HCT116 (cell line): ENCODE results near the gene SIRPA. TPM values are rescaled to one million over a fixed set of nuclear protein-coding genes. Genes with fewer than 3 reads are reported as not detected.

Experiments
- ATAC-seq: fragments of 200-7000 bp; cut with Tn5 transposase; 2 replicates; pipeline ENCODE4 v1.9.1; 2020; ENCODE audit warnings: mild to moderate bottlenecking, moderate library complexity
- BruUV-seq: library from RNA; stranded (reverse); fragments of 400-500 nt; replicated peaks from 2 replicates; lab custom pipeline; 2021; lab: Mats Ljungman, UMichigan
- CTCF ChIA-PET: fragments of 300-600 bp; sonication (Branson Sonifier 250); formaldehyde crosslinking; loops from one replicate; lab custom pipeline; 2021; ENCODE audit warnings: antibody characterized with exemption; lab: Charles Lee
- POLR2A ChIA-PET: fragments of 300-600, 350-600 bp; sonication (Branson Sonifier 250); formaldehyde crosslinking; loops from one replicate; lab custom pipeline; 2021; ENCODE audit warnings: antibody characterized with exemption; lab: Charles Lee
- RAD21 ChIA-PET, 2 experiments: fragments of 300-600 bp; sonication (Branson Sonifier 250); formaldehyde crosslinking; loops; one replicate each; lab custom pipeline; 2023; ENCODE audit warnings: low total read pairs in 2 of 2; ENCODE audit not compliant: uncharacterized antibody in 2 of 2, unreplicated experiment in 2 of 2, low non-redundant PET in 1 of 2; lab: Charles Lee
- DNase-seq: peaks from one replicate; pipeline ENCODE4 v3.0.0-alpha.2; 2010; ENCODE audit warnings: low read depth, low spot score
- H2AFZ ChIP-seq: fragments of 200-600 bp; shearing (Covaris generic), sonication (generic); 2 replicates; pipeline ENCODE4 v1.6.1; 2017; ENCODE audit warnings: low read depth, mixed run types, mixed read lengths, antibody characterized with exemption, low read length; ENCODE audit not compliant: poor library complexity, severe bottlenecking
- H3K27ac ChIP-seq: 2 replicates; pipeline ENCODE4 v1.5.1; 2012; ENCODE audit warnings: low read depth, low read length
- H3K27me3 ChIP-seq: fragments of 200-600 bp; sonication (generic); 2 replicates; pipeline ENCODE4 v1.6.1; 2016; ENCODE audit warnings: mixed run types, low read length, mixed read lengths; ENCODE audit not compliant: insufficient read depth
- H3K36me3 ChIP-seq, 2 experiments: fragments of 200-500 bp in 1 of 2; fragments of 200-600 bp in 1 of 2; sonication (Bioruptor generic) in 1 of 2; sonication (generic) in 1 of 2; 2 replicates each; pipeline versions ENCODE4 v1.5.1 to v1.6.1; 2014 to 2016; ENCODE audit warnings: low read length in 2 of 2, inconsistent platforms in 1 of 2, mixed read lengths in 1 of 2, mixed run types in 1 of 2; ENCODE audit not compliant: insufficient read depth in 2 of 2, control insufficient read depth in 1 of 2
- H3K4me1 ChIP-seq, 2 experiments: fragments of 200-600 bp in 1 of 2; sonication (generic) in 1 of 2; 2 replicates each; pipeline versions ENCODE4 v1.5.1 to v1.6.1; 2012 to 2017; ENCODE audit warnings: low read length in 2 of 2, inconsistent platforms in 1 of 2, mild to moderate bottlenecking in 1 of 2, mixed read lengths in 1 of 2, mixed run types in 1 of 2, moderate library complexity in 1 of 2; ENCODE audit not compliant: insufficient read depth in 2 of 2, control insufficient read depth in 1 of 2
- H3K4me2 ChIP-seq: fragments of 200-600 bp; sonication (generic); 2 replicates; pipeline ENCODE4 v1.6.1; 2017; ENCODE audit warnings: mixed run types, low read length, mixed read lengths
- H3K4me3 ChIP-seq, 2 experiments: fragments of 200-600 bp in 1 of 2; sonication (generic) in 1 of 2; replicated peaks in 1 of 2; 2 replicates each; pipeline ENCODE4 v1.5.1; 2011 to 2016; ENCODE audit warnings: low read length in 2 of 2, control low read depth in 1 of 2, low read depth in 1 of 2, mild to moderate bottlenecking in 1 of 2, mixed read lengths in 1 of 2, mixed run types in 1 of 2
- H3K79me2 ChIP-seq: fragments of 200-600 bp; sonication (generic); 2 replicates; pipeline ENCODE4 v1.6.1; 2017; ENCODE audit warnings: mild to moderate bottlenecking, mixed run types, low read length, moderate library complexity, mixed read lengths; ENCODE audit not compliant: insufficient read depth
- H3K9ac ChIP-seq: fragments of 200-600 bp; sonication (generic); 2 replicates; pipeline ENCODE4 v1.6.1; 2016; ENCODE audit warnings: low read length, mixed read lengths
- H3K9me2 ChIP-seq: fragments of 200-600 bp; sonication (generic), shearing (Covaris generic); 2 replicates; pipeline ENCODE4 v1.6.1; 2017; ENCODE audit warnings: mixed run types, mild to moderate bottlenecking, moderate library complexity; ENCODE audit not compliant: insufficient read depth
- H3K9me3 ChIP-seq, 2 experiments: fragments of 200-500 bp in 1 of 2; fragments of 200-600 bp in 1 of 2; sonication (Bioruptor generic) in 1 of 2; sonication (generic) in 1 of 2; 2 replicates each; pipeline ENCODE4 v1.6.1; 2014 to 2017; ENCODE audit warnings: low read length in 2 of 2, mixed read lengths in 2 of 2, inconsistent platforms in 1 of 2, low read depth in 1 of 2, mild to moderate bottlenecking in 1 of 2, mixed run types in 1 of 2, moderate library complexity in 1 of 2; ENCODE audit not compliant: control insufficient read depth in 1 of 2, insufficient read depth in 1 of 2
- H4K20me1 ChIP-seq: fragments of 200-600 bp; sonication (generic), shearing (Covaris generic); 2 replicates; pipeline ENCODE4 v1.6.1; 2017; ENCODE audit warnings: mixed run types, mild to moderate bottlenecking, moderate library complexity; ENCODE audit not compliant: insufficient read depth
- CBX3 ChIP-seq: IDR thresholded peaks from 2 replicates; pipeline ENCODE4 v1.6.1; 2012; ENCODE audit warnings: low read depth
- CEBPB ChIP-seq: IDR thresholded peaks from 2 replicates; pipeline ENCODE4 v1.6.1; 2012; ENCODE audit warnings: low read depth
- EGR1 ChIP-seq: IDR thresholded peaks from 2 replicates; pipeline ENCODE4 v1.6.1; 2012; ENCODE audit warnings: low read depth
- FOSL1 ChIP-seq: IDR thresholded peaks from 2 replicates; pipeline ENCODE4 v1.6.1; 2012; ENCODE audit warnings: low read depth
- JUND ChIP-seq: IDR thresholded peaks from 2 replicates; pipeline ENCODE4 v1.6.1; 2012
- POLR2A ChIP-seq: IDR thresholded peaks from 2 replicates; pipeline ENCODE4 v1.7.0; 2011; ENCODE audit warnings: borderline replicate concordance; ENCODE audit not compliant: insufficient read depth, insufficient read length; ENCODE audit errors: extremely low read depth
- POLR2AphosphoS5 ChIP-seq: IDR thresholded peaks from 2 replicates; pipeline ENCODE4 v1.6.1; 2011; ENCODE audit warnings: mild to moderate bottlenecking, low read depth, low read length, moderate library complexity
- SIN3A ChIP-seq: IDR thresholded peaks from 2 replicates; pipeline ENCODE4 v1.6.1; 2012; ENCODE audit warnings: low read depth
- SP1 ChIP-seq: IDR thresholded peaks from 2 replicates; pipeline ENCODE4 v1.6.1; 2012; ENCODE audit warnings: low read depth
- TCF7L2 ChIP-seq: IDR thresholded peaks from 2 replicates; pipeline ENCODE4 v1.7.0; 2011; ENCODE audit warnings: borderline replicate concordance, inconsistent platforms; ENCODE audit not compliant: insufficient read depth, insufficient read length; ENCODE audit errors: extremely low read depth
- YY1 ChIP-seq: IDR thresholded peaks from 2 replicates; pipeline ENCODE4 v1.6.1; 2011; ENCODE audit warnings: low read length, low read depth, moderate library complexity, mild to moderate bottlenecking; ENCODE audit not compliant: insufficient replicate concordance; ENCODE audit errors: extremely low read depth
- ZFX ChIP-seq: fragments of 450-650 bp; IDR thresholded peaks from 2 replicates; pipeline ENCODE4 v1.6.1; 2017
- ZNF274 ChIP-seq: fragments of 200-500 bp; sonication (Bioruptor generic); IDR thresholded peaks from 2 replicates; pipeline ENCODE4 v1.6.1; 2014; ENCODE audit warnings: mild to moderate bottlenecking, low read depth, low read length, inconsistent platforms
- intact Hi-C: fragments of 100-400 bp; cut with micrococcal nuclease; formaldehyde crosslinking; loops from 2 replicates; pipeline ENCODE4 v1.10.0; 2022
- total RNA-seq: library from RNA; stranded (reverse); gene quantifications from one replicate; pipeline ENCODE4 v1.2.1, GENCODE V29; 2021; ENCODE audit not compliant: unreplicated experiment
- TF ChIP-seq, protein P1 (sequence below), 3 experiments: fragments of 200-600 bp in 1 of 3; sonication (generic) in 1 of 3; IDR thresholded peaks in 2 of 3; conservative IDR thresholded peaks in 1 of 3; 2 replicates each; pipeline ENCODE4 v1.5.1; 2012 to 2017; ENCODE audit warnings: low read depth in 2 of 3, low read length in 2 of 3, antibody characterized with exemption in 1 of 3, borderline replicate concordance in 1 of 3, control low read depth in 1 of 3, mild to moderate bottlenecking in 1 of 3, mixed read lengths in 1 of 3, mixed run types in 1 of 3, moderate library complexity in 1 of 3; ENCODE audit not compliant: insufficient read depth in 1 of 3
- TF ChIP-seq, protein P2 (sequence below): IDR thresholded peaks from 2 replicates; pipeline ENCODE4 v1.6.1; 2012
- TF ChIP-seq, protein P3 (sequence below): IDR thresholded peaks from 2 replicates; pipeline ENCODE4 v1.6.1; 2012; ENCODE audit warnings: low read depth

Gene SIRPA
- total RNA-seq, 1 experiment from 2014 or later: 15.3 TPM

DNA sequence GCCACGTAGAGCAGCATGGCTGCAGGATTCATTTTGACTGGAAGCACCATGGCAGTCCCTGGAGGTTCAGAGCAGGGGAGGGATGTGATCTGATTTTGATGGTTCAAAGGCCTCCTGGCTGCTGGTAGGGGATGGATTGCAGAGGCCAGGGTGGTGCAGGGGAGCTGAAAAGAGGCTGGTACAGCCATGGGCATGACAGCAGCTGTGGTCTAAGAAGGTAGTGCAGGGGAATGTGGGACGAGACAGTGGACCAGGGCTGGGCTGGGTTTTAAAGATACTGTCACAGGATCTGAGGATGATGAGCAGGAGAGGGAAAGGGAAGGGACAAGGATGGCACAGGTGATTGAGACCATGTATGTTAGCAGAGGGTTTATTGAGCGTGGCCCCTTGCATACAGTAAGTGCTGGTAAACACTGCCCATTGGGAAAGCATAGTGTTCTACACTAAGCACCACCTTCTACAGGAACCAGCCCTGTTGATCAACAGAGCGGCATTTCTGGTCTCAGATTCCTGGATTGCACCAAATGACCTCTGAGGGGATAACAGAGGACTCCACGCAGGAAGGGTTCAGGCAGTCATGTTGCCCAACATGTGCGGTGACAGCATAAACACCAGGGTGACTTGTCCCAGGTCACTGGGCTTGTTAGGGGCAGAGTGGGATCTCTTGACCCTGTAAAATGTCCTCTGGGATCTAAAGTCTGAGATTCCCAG lies 14.5 kb upstream of the SIRPA start (continued):
- TF ChIP-seq, protein P1, sequence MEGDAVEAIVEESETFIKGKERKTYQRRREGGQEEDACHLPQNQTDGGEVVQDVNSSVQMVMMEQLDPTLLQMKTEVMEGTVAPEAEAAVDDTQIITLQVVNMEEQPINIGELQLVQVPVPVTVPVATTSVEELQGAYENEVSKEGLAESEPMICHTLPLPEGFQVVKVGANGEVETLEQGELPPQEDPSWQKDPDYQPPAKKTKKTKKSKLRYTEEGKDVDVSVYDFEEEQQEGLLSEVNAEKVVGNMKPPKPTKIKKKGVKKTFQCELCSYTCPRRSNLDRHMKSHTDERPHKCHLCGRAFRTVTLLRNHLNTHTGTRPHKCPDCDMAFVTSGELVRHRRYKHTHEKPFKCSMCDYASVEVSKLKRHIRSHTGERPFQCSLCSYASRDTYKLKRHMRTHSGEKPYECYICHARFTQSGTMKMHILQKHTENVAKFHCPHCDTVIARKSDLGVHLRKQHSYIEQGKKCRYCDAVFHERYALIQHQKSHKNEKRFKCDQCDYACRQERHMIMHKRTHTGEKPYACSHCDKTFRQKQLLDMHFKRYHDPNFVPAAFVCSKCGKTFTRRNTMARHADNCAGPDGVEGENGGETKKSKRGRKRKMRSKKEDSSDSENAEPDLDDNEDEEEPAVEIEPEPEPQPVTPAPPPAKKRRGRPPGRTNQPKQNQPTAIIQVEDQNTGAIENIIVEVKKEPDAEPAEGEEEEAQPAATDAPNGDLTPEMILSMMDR (IDR thresholded peaks at IDR 0.05 in 2 of 3, conservative IDR thresholded peaks at IDR 0.05 in 1 of 3; ENCODE audit: borderline replicate concordance in 1 of 3, insufficient read depth in 1 of 3, low read depth in 2 of 3, low read length in 2 of 3): no peak
- no peak for TF ChIP-seq SIN3A

DNA sequence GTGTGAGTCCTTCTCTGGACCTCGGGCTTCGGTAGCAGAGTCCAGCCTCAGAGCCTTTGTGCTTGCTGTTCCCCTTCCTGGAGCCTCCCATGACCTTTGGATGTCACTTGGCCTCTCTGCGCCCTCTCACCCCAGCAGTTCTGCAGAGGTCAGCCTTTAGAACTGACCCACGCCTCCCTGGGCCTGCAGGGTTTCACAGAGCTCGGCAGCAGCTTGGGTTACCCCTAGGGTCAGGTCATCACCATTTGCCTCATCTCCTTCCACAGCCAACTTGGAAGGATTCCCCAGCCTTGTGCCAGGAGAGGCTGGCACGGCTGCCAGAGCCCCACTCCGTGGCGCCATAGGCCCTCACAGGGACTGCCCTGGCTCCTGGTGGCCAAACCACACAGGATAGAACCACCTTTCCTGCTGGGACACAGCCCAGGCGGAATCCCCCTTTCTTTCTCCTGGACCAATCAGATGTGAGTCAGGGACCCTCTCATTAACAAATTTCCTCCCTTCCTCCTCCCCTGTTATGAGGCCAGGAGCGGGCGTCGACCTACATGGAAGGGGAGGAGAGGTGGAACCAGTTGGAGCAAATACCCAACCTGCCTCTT lies 13.9 kb upstream of the SIRPA start:
- intact Hi-C loops: no loop called here
- no peak overlapping the region for H3K4me2 ChIP-seq
- ChIA-PET POLR2A (no interaction called here), RAD21 (no interaction called here), CTCF (no interaction called here)
- H2AFZ ChIP-seq: no peak overlapping the region
- H3K27ac ChIP-seq: no peak overlapping the region
- no TSS peak for BruUV-seq
- no peaks in the 10 kb centered on the region for H3K9me2 ChIP-seq
- H3K4me1 ChIP-seq: no peaks in the 10 kb centered on the region; a peak in 1 of 4 replicates
- no peaks in the 10 kb centered on the region for H3K27me3 ChIP-seq
- H3K79me2 ChIP-seq: no peaks in the 10 kb centered on the region
- no peak for TF ChIP-seq ZNF274
- no peak for TF ChIP-seq POLR2A
- no peak for TF ChIP-seq CBX3
- TF ChIP-seq TCF7L2: no peak
- TF ChIP-seq CEBPB: no peak
- no peak for TF ChIP-seq POLR2AphosphoS5
- TF ChIP-seq SP1: no peak
- TF ChIP-seq, protein P2, sequence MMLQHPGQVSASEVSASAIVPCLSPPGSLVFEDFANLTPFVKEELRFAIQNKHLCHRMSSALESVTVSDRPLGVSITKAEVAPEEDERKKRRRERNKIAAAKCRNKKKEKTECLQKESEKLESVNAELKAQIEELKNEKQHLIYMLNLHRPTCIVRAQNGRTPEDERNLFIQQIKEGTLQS: no peak
- TF ChIP-seq ZFX: no peak
- no peak for TF ChIP-seq FOSL1
- TF ChIP-seq, protein P3, sequence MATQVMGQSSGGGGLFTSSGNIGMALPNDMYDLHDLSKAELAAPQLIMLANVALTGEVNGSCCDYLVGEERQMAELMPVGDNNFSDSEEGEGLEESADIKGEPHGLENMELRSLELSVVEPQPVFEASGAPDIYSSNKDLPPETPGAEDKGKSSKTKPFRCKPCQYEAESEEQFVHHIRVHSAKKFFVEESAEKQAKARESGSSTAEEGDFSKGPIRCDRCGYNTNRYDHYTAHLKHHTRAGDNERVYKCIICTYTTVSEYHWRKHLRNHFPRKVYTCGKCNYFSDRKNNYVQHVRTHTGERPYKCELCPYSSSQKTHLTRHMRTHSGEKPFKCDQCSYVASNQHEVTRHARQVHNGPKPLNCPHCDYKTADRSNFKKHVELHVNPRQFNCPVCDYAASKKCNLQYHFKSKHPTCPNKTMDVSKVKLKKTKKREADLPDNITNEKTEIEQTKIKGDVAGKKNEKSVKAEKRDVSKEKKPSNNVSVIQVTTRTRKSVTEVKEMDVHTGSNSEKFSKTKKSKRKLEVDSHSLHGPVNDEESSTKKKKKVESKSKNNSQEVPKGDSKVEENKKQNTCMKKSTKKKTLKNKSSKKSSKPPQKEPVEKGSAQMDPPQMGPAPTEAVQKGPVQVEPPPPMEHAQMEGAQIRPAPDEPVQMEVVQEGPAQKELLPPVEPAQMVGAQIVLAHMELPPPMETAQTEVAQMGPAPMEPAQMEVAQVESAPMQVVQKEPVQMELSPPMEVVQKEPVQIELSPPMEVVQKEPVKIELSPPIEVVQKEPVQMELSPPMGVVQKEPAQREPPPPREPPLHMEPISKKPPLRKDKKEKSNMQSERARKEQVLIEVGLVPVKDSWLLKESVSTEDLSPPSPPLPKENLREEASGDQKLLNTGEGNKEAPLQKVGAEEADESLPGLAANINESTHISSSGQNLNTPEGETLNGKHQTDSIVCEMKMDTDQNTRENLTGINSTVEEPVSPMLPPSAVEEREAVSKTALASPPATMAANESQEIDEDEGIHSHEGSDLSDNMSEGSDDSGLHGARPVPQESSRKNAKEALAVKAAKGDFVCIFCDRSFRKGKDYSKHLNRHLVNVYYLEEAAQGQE: no peak
- TF ChIP-seq SIN3A: no peak
- TF ChIP-seq EGR1: no peak
- no peak for TF ChIP-seq JUND
- TF ChIP-seq YY1: no peak
- TF ChIP-seq, all 23 proteins: peak for 0
- no peaks in the 10 kb centered on the region for H4K20me1 ChIP-seq
- no peak for DNase-seq
- no peak overlapping the region for H3K4me3 ChIP-seq
- no peaks in the 10 kb centered on the region for H3K36me3 ChIP-seq
- ATAC-seq: no peak
- H3K9ac ChIP-seq: no peak overlapping the region
- H3K9me3 ChIP-seq: no peaks in the 10 kb centered on the region
